Prostate gland (tissue), 2 donors: ENCODE results near the gene CANT1. TPM values are rescaled to one million over a fixed set of nuclear protein-coding genes. Genes with fewer than 3 reads are reported as not detected.

Experiments
- DNase-seq: peaks from one replicate; pipeline ENCODE4 v3.0.0-alpha.2; 2019; ENCODE audit warnings: low spot score
- H3K27ac ChIP-seq, 2 donors: fragments of 200-600 bp; sonication (generic); 2 replicates each; pipeline ENCODE4 v1.5.1; 2017 to 2019
- H3K27me3 ChIP-seq: fragments of 200-600 bp; sonication (generic); replicated peaks from 2 replicates; pipeline ENCODE4 v1.5.1; 2019; ENCODE audit not compliant: insufficient read depth
- H3K36me3 ChIP-seq, 2 donors: fragments of 200-600 bp; sonication (generic); 1 replicate in 1 of 2; 2 replicates in 1 of 2; pipeline versions ENCODE4 v1.5.1 to v1.8.1; 2017 to 2019
- H3K4me1 ChIP-seq: fragments of 200-600 bp; sonication (generic); replicated peaks from 2 replicates; pipeline ENCODE4 v1.5.1; 2019
- H3K4me3 ChIP-seq, 2 donors: fragments of 200-600 bp; sonication (generic); 2 replicates each; pipeline ENCODE4 v1.5.1; 2017 to 2019
- H3K9me3 ChIP-seq: fragments of 200-600 bp; sonication (generic); 2 replicates; pipeline ENCODE4 v1.5.1; 2017
- POLR2A ChIP-seq: fragments of 450-650 bp; IDR thresholded peaks from one replicate; pipeline ENCODE4 v1.6.1; 2016; ENCODE audit warnings: antibody characterized with exemption, mild to moderate bottlenecking
- POLR2AphosphoS5 ChIP-seq: sonication (generic); formaldehyde crosslinking; IDR thresholded peaks from one replicate; pipeline ENCODE4 v1.6.1; 2017; ENCODE audit warnings: antibody characterized with exemption
- WGBS: methylation state at CpG from one replicate; pipeline ENCODE4 v1.1.5; 2018; 5-methylcytosine and 5-hydroxymethylcytosine counted together
- intact Hi-C: fragments of 100-400 bp; cut with DNase I; formaldehyde crosslinking; loops from one replicate; pipeline ENCODE4 v1.14.2; 2022
- total RNA-seq, 2 donors: library from RNA; depleted of rRNA; stranded (reverse); fragments of >200 nt; gene quantifications; one replicate each; pipeline ENCODE4 v1.1.0, GENCODE V29; 2016
- TF ChIP-seq, protein P1 (sequence below), 4 experiments: fragments of 200-600 bp in 2 of 4; fragments of 450-650 bp in 2 of 4; sonication (generic) in 2 of 4; IDR thresholded peaks; 1 replicate in 3 of 4; 2 replicates in 1 of 4; pipeline ENCODE4 v1.5.1; 2016 to 2019; ENCODE audit warnings: antibody characterized with exemption in 4 of 4, mild to moderate bottlenecking in 2 of 4, moderate library complexity in 2 of 4

Gene CANT1
- total RNA-seq, 2 donors from 2014 or later, result 89.7 to 201 TPM

GRCh38 chr17:79043931-79044320 is 34.4 kb upstream of the CANT1 start:
- Histone ChIP-seq H3K4me3 (no peak overlapping the region), H3K27me3 (no peaks in the 10 kb centered on the region), H3K36me3 (no peaks in the 10 kb centered on the region), H3K4me1 (no peaks in the 10 kb centered on the region), H3K27ac (no peak overlapping the region), H3K9me3 (no peaks in the 10 kb centered on the region)
- intact Hi-C loops, result no loop called here
- WGBS, result 72% methylated on average over 12 of the region's 12 CpGs
- no peak for DNase-seq
- TF ChIP-seq, protein P1, sequence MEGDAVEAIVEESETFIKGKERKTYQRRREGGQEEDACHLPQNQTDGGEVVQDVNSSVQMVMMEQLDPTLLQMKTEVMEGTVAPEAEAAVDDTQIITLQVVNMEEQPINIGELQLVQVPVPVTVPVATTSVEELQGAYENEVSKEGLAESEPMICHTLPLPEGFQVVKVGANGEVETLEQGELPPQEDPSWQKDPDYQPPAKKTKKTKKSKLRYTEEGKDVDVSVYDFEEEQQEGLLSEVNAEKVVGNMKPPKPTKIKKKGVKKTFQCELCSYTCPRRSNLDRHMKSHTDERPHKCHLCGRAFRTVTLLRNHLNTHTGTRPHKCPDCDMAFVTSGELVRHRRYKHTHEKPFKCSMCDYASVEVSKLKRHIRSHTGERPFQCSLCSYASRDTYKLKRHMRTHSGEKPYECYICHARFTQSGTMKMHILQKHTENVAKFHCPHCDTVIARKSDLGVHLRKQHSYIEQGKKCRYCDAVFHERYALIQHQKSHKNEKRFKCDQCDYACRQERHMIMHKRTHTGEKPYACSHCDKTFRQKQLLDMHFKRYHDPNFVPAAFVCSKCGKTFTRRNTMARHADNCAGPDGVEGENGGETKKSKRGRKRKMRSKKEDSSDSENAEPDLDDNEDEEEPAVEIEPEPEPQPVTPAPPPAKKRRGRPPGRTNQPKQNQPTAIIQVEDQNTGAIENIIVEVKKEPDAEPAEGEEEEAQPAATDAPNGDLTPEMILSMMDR (IDR thresholded peaks at IDR 0.05), result no peak
- TF ChIP-seq POLR2A, result no peak

DNA sequence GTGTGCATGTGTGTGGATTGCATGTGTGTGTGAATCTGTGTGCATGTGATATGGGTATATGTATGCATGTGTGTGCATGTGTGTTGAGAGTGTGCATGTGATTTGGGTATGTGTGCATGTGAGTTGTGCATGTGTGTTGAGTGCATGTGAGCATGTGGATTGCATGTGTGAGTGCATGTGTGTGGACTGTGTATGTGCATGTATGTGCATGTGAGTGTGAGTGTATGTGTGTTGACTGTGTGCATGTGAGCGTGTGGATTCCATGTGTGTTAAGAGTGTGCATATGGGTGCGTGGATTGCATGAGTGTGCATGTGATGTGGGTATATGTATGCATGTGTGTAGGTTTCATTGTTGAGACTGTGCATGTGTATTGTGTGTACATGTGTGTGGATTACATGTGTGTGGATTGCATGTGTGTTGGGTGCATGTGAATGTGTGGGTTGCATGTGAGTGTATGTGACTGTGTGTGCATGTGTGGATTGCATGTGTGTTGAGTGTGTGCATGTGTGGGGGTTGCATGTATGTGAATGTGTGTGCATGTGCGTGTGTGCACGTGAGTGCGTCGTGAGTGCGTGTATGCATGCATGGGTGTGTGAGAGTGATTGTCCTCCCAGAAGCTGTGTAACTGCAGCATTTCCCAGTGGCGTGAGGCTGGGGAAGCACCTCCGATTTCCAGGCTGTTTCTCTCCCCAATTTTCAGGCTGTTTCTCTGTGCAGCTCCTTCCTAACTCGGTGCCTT is 33.8 kb upstream of the CANT1 start:
- Histone ChIP-seq H3K4me1 (no peaks in the 10 kb centered on the region), H3K9me3 (no peaks in the 10 kb centered on the region), H3K4me3 (no peak overlapping the region), H3K27me3 (no peaks in the 10 kb centered on the region), H3K36me3 (no peaks in the 10 kb centered on the region), H3K27ac (no peak overlapping the region)
- WGBS, result 86% methylated on average over 10 of the region's 10 CpGs
- no peak for TF ChIP-seq POLR2AphosphoS5
- TF ChIP-seq, protein P1 (IDR thresholded peaks at IDR 0.05), result no peak
- TF ChIP-seq POLR2A, result no peak
- no peak for DNase-seq
- intact Hi-C loops, result no loop called here

DNA sequence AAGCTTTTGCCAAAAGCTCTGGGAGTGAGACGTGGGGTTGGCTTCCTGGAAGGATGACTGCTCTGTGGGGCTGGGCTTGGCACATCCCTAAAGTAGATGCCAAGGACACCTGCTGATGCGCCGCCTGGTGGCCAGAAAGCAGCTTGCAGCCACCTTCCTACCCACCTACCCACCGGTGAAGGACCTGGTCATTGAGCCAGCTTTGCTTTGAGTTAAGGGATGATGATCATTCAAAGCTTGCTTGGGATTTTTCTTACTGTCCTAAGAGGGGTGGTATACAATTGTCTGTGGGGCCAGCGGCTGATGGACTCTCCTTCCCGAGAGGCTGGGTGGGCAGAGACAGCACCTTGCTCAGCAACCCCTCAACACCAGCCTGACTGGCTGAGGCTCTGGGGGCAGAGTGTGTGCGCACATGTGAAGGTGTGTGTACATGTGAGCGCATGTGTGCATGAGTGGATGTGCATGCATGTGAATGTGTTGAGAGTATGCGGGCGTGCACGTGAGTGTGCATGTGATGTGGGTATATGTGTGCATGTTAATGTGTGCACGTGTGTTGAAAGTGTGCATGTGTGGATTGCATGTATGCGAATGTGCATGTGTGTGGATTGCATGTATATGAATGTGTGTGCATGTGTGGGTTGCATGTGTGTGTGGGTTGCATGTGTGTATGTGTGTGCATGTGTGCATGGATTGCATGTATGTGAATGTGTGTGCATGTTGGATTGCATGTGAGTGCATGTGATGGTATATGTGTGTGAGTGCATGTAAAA is 33.0 kb upstream of the CANT1 start:
- intact Hi-C loops, result no loop called here
- DNase-seq, result peak; percentile 79
- 66% methylated on average over 13 of the region's 13 CpGs for WGBS

DNA sequence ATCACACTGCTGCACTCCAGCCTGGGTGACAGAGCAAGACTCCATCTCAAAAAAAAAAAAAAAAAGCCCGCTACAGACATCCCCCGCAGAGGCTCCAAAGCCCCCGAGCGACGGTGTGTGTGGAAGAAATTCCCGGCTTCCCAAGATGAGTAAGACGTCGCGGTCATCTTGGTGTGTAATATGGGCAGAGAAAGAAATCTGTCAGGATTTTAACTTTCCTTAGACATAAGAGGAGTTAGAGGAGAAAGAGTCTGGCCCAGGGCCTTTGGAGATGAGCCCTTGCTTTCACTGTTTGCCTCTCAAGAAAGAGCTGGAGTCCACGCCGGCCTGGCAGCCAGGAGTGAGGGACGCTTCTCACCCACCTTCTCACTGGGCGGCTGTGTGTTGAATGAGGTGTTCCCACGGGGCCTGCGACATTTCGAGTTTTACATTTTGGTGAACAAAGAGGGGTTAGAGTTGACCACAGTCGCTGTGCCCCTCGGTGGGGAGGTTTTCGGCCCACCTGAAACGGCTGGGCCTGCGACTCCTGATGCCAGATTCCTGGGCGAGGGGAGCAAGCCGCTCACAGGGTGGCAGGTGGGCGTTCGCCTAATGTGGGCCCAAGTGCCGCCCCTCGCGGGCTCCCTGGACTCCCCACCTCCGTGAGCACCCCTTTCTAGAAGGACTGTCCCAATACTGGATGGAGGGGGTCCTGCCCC is 32.3 kb upstream of the CANT1 start:
- intact Hi-C loops, result no loop called here
- DNase-seq, result no peak
- H3K36me3 ChIP-seq, result no peaks in the 10 kb centered on the region
- TF ChIP-seq POLR2AphosphoS5, result no peak
- TF ChIP-seq, protein P1 (IDR thresholded peaks at IDR 0.05), result no peak
- no peak for TF ChIP-seq POLR2A
- WGBS, result 86% methylated on average over 29 of the region's 29 CpGs
- no peaks in the 10 kb centered on the region for H3K9me3 ChIP-seq
- no peak overlapping the region for H3K27ac ChIP-seq
- no peaks in the 10 kb centered on the region for H3K27me3 ChIP-seq
- no peaks in the 10 kb centered on the region for H3K4me1 ChIP-seq
- H3K4me3 ChIP-seq, result no peak overlapping the region

More for the DNA sequence above, 33.0 kb upstream of the CANT1 start:
- Histone ChIP-seq H3K27me3 (no peaks in the 10 kb centered on the region), H3K27ac (no peak overlapping the region), H3K4me1 (no peaks in the 10 kb centered on the region), H3K9me3 (no peaks in the 10 kb centered on the region), H3K36me3 (no peaks in the 10 kb centered on the region), H3K4me3 (no peak overlapping the region)
- TF ChIP-seq, protein P1 (IDR thresholded peaks at IDR 0.05), result peak; percentile 84 to 95 (median 92)
- TF ChIP-seq POLR2A (no peak), POLR2AphosphoS5 (peak; percentile 54)
